HG03342 (cell line): ENCODE results near the gene CLEC16A.
A peak's percentile ranks its signal among the peaks of the same experiment; 100 is the strongest.

Experiments used
- ATAC-seq: cut with Tn5 transposase; IDR thresholded peaks from one replicate; pipeline ENCODE4 v1.9.1; 2021; ENCODE audit warnings: mild to moderate bottlenecking, moderate library complexity; ENCODE audit not compliant: unreplicated experiment

CLEC16A gene

GRCh38 chr16:10987361-10988163 lies 43.2 kb downstream of the CLEC16A start:
- no peak for ATAC-seq

GRCh38 chr16:10988164-10988803 lies 43.9 kb downstream of the CLEC16A start:
- peak; percentile 50 for ATAC-seq

DNA sequence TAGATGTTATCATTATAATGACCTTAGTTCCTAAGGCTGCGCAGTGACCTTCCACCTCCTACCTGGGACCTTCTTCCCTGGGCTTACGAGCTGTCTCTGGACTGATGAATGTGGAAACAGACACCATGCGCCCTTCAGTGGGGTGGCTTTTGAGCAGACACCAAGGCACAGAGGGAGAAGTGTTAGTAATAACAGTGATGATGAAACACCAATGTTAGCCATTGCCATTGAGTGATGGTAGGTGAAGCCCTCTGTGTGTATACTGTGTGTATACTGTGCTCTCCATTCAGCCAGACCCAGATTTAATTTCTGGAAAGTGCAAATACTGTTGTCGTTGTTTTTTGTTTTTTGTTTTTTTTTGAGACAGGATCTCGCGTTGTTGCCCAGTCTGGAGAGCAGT lies 44.5 kb downstream of the CLEC16A start:
- no peak for ATAC-seq

GRCh38 chr16:10989559-10989958 lies 45.2 kb downstream of the CLEC16A start:
- ATAC-seq, result no peak

- ATAC-seq, result no peak
Observed at GRCh38 chr16:10990378-10990777, 46.0 kb downstream of the CLEC16A start.

DNA sequence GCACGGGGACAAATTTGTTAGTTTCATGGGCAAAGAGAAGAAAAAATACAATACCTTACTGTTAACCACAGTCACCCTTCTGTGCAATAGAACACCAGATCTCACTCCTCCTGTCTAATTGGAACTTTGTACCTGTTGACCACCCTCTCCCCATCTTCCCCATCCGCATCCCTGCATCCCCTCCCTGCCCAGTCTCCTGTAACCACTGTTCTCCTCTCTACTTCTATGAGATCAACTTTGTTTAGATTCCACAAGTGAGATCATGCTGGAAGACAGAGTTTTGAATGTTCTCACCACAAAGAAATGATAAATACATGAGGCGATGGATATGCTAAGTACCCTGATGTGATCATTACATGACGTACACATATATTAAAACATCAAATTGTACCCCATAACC lies 47.7 kb downstream of the CLEC16A start:
- no peak for ATAC-seq

GRCh38 chr16:10992797-10993196 lies 48.4 kb downstream of the CLEC16A start:
- ATAC-seq, result no peak

- ATAC-seq, result no peak
Observed at GRCh38 chr16:10993649-10994048, 49.3 kb downstream of the CLEC16A start.

GRCh38 chr16:10994571-10994970 lies 50.2 kb downstream of the CLEC16A start:
- no peak for ATAC-seq

- no peak for ATAC-seq
Observed at GRCh38 chr16:10995565-10995964, 51.2 kb downstream of the CLEC16A start.

DNA sequence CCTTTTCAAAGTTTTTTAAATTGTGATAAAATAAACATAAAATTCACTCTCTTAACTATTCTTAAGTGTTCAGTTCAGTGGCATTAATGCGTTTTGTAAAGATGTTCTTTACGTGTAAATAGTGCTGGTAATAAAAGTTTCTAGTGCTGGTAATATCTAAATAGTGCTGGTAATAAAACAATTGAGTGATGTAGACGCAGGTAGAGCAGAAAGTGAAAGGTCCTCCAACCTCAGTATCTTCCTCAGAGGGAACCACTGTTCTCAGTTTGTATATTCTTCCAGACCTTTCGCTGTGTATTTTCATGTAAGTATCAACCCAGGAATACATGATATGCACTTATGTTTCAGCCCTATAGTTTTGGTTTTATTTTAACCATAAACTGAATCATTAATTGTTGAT lies 53.1 kb downstream of the CLEC16A start:
- ATAC-seq, result no peak

DNA sequence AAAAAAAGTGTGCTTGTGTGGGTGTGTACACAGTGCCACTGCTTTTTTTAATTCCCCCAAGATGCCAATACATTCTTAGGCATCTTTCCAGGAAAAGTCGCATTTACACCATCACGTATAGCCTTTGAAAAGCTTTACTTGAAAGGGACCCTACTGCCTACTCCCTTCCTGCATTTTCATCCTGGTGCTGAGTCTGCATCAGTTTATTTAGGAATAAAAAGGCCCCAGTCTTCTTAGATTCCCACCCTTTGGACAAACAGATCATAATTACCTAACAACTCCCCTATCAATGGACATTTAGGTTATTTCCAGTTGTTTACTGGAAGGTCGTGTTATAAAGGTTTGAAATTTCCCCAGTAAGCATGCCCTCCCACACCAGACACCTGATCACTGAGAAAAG lies 54.9 kb downstream of the CLEC16A start:
- no peak for ATAC-seq

GRCh38 chr16:11001611-11002010 lies 57.2 kb downstream of the CLEC16A start:
- no peak for ATAC-seq

GRCh38 chr16:11003141-11003540 lies 58.8 kb downstream of the CLEC16A start:
- no peak for ATAC-seq

- no peak for ATAC-seq
Observed at GRCh38 chr16:11004351-11004750, 60.0 kb downstream of the CLEC16A start.

- no peak for ATAC-seq
Observed at GRCh38 chr16:11004973-11005610, 60.7 kb downstream of the CLEC16A start.

DNA sequence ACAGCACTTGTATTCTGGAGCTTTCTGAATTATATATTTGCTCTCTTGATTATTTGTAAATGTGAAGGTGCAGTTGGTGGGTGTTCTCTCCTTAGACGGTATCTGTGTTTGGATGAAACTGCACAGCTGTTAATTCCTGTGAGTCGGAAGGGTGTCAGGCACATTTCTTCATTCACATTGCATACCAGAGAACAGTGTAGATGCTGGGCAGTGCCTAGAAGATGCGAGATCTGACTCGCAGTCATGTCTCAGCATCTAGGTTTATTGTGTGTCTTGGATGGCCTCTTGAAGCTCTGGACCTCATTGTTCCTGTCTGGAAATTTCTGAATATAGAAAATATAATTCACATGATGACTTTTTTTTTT lies 61.2 kb downstream of the CLEC16A start:
- no peak for ATAC-seq

- ATAC-seq, result no peak
Observed at GRCh38 chr16:11006656-11007055, 62.3 kb downstream of the CLEC16A start.

DNA sequence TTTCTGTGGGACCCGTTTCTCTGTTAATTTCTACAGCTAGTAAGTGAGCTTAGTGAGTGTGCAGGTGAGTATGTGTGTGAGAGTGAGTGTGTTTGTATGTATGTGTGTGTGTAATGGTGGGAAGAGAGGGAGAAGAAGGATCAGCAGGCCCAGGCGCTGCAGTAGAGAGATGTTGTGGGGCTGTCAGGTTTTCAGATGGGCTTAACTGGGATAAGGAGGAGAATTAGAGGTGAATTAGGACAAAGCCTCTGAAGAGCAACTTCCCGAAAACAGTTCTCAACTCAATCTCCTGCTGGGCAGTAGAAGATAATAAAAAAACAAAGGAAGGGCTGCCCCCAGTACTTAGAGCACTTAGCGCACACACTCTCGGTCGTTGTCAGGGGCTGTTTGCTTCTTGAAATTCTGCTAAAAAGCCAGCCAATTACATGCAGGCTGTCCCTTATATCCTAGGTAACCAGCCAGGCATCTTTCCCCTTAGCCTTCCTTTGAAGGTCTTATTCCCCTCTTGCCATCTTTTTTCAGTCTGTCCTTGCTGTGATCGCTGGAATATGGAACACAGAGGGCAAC lies 63.4 kb downstream of the CLEC16A start:
- no peak for ATAC-seq

GRCh38 chr16:11009027-11009755 lies 64.8 kb downstream of the CLEC16A start:
- no peak for ATAC-seq

DNA sequence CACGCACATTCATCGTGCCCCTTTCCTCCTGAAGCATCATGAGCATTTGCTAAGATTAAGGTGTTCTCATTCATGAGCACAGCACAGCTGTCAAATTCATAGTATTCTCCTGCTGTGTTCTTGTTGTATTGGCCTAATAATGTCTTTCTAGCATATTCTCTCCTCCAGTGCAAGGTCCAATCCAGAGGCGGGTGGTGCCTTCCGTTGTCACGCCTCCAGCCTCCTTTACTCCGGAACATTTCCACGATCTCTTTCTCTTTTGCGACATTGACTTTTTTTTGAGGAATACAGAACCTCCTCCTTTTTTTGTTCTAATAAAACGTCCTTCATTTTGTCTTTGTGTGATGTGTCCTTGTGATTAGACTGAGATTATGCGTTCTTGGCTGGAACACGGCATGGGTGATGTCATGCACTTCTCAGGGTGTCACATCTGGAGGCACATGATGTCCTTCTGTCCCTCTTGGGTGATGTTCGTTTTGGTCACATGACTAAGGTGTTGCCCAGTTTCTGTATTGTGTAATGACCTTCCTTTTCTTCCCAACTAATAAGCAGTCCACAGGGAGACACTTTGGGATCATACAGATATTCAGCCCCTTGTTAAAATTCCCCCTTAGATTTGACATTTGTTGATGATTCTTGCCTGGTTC lies 66.3 kb downstream of the CLEC16A start:
- ATAC-seq, result no peak
